H1 (cell line): ENCODE results near the gene SV2C. TPM values are rescaled to one million over a fixed set of nuclear protein-coding genes. Genes with fewer than 3 reads are reported as not detected.

Source experiments
- CTCF ChIA-PET: fragments of 300-600 bp; sonication (Branson Sonifier 250); formaldehyde crosslinking; loops from one replicate; lab custom pipeline; 2021; ENCODE audit not compliant: partially characterized antibody; lab: Charles Lee
- POLR2A ChIA-PET: fragments of 300-600 bp; sonication (Branson Sonifier 250); formaldehyde crosslinking; loops from one replicate; lab custom pipeline; 2021; ENCODE audit warnings: inconsistent platforms; ENCODE audit not compliant: partially characterized antibody; lab: Charles Lee
- DNase-seq, 2 experiments: peaks; one replicate each; pipeline versions ENCODE4 v3.0.0 to v3.0.0-alpha.2; 2010 to 2022; ENCODE audit warnings: low spot score in 2 of 2, low read depth in 1 of 2, mixed read lengths in 1 of 2
- FAIRE-seq: peaks from 2 replicates; lab custom pipeline; 2011; peaks lifted over from hg19 to GRCh38; lab: Jason Lieb, UNC
- H2AFZ ChIP-seq: 2 replicates; pipeline ENCODE4 v1.8.1; 2012; ENCODE audit warnings: low read length, inconsistent platforms
- H2AK5ac ChIP-seq: 2 replicates; pipeline ENCODE4 v1.6.1; 2013; ENCODE audit warnings: low read depth, low read length
- H2BK120ac ChIP-seq: replicated peaks from 2 replicates; pipeline ENCODE3; 2013; ENCODE audit warnings: low read depth, low read length, inconsistent platforms
- H2BK12ac ChIP-seq: 2 replicates; pipeline ENCODE4 v1.6.1; 2013; ENCODE audit warnings: low read depth, low read length
- H2BK15ac ChIP-seq: 2 replicates; pipeline ENCODE4 v1.6.1; 2013; ENCODE audit warnings: low read length
- H2BK20ac ChIP-seq: 2 replicates; pipeline ENCODE4 v1.6.1; 2013; ENCODE audit warnings: low read length
- H2BK5ac ChIP-seq: 2 replicates; pipeline ENCODE4 v1.6.1; 2013; ENCODE audit warnings: low read depth, low read length
- H3K14ac ChIP-seq: 2 replicates; pipeline ENCODE4 v1.6.1; 2013; ENCODE audit warnings: inconsistent platforms; ENCODE audit not compliant: insufficient read length
- H3K18ac ChIP-seq: 2 replicates; pipeline ENCODE4 v1.6.1; 2013; ENCODE audit warnings: low read length; ENCODE audit errors: extremely low read depth
- H3K23ac ChIP-seq: 2 replicates; pipeline ENCODE4 v1.6.1; 2013; ENCODE audit warnings: inconsistent platforms; ENCODE audit not compliant: insufficient read length
- H3K23me2 ChIP-seq: 2 replicates; pipeline ENCODE4 v1.6.1; 2013; ENCODE audit warnings: low read depth, low read length
- H3K27ac ChIP-seq: 2 replicates; pipeline ENCODE4 v1.6.1; 2011; ENCODE audit warnings: low read depth, low read length, inconsistent platforms
- H3K27me3 ChIP-seq, 4 experiments: replicated peaks in 1 of 4; 1 replicate in 1 of 4; 2 replicates in 3 of 4; pipeline versions ENCODE4 v1.6.1 to v1.8.1; 2011 to 2013; ENCODE audit warnings: low read length in 3 of 4, mild to moderate bottlenecking in 3 of 4, inconsistent platforms in 2 of 4, mixed read lengths in 2 of 4, moderate library complexity in 1 of 4; ENCODE audit not compliant: control insufficient read depth in 3 of 4, insufficient read depth in 3 of 4; ENCODE audit errors: extremely low read depth in 1 of 4
- H3K36me3 ChIP-seq, 4 experiments: 2 replicates each; pipeline versions ENCODE4 v1.6.1 to v1.8.1; 2011 to 2013; ENCODE audit warnings: mild to moderate bottlenecking in 4 of 4, low read length in 3 of 4, moderate library complexity in 2 of 4, control low read depth in 1 of 4, inconsistent platforms in 1 of 4; ENCODE audit not compliant: insufficient read depth in 4 of 4, control insufficient read depth in 2 of 4
- H3K4ac ChIP-seq: replicated peaks from 2 replicates; pipeline ENCODE3; 2013; ENCODE audit warnings: low read length, low read depth, mixed read lengths, inconsistent platforms; ENCODE audit not compliant: insufficient read length
- H3K4me1 ChIP-seq, 4 experiments: replicated peaks in 1 of 4; 1 replicate in 1 of 4; 2 replicates in 3 of 4; pipeline versions ENCODE4 v1.6.1 to v1.8.1; 2011 to 2013; ENCODE audit warnings: low read length in 3 of 4, inconsistent platforms in 2 of 4, mixed read lengths in 1 of 4; ENCODE audit not compliant: insufficient read depth in 4 of 4, control insufficient read depth in 3 of 4
- H3K4me2 ChIP-seq, 2 experiments: 2 replicates each; pipeline versions ENCODE4 v1.6.1 to v1.8.1; 2011 to 2013; ENCODE audit warnings: low read depth in 2 of 2, low read length in 2 of 2, control low read depth in 1 of 2, inconsistent platforms in 1 of 2, mild to moderate bottlenecking in 1 of 2; ENCODE audit not compliant: insufficient read depth in 1 of 2
- H3K4me3 ChIP-seq, 4 experiments: fragments of 200-600, 300-600 bp in 1 of 4; sonication (generic), shearing (Covaris generic), sonication (Bioruptor Twin) in 1 of 4; 2 replicates each; pipeline versions ENCODE4 v1.5.1 to v1.8.1; 2011 to 2016; ENCODE audit warnings: low read length in 4 of 4, low read depth in 3 of 4, control low read depth in 2 of 4, inconsistent platforms in 2 of 4, mild to moderate bottlenecking in 2 of 4, mixed read lengths in 1 of 4, moderate library complexity in 1 of 4; ENCODE audit not compliant: insufficient read depth in 2 of 4; ENCODE audit errors: extremely low read depth in 1 of 4
- H3K56ac ChIP-seq: replicated peaks from 2 replicates; pipeline ENCODE3; 2013; ENCODE audit warnings: low read depth, mild to moderate bottlenecking, mixed read lengths, low read length, inconsistent platforms; ENCODE audit not compliant: insufficient read length
- H3K79me1 ChIP-seq: 2 replicates; pipeline ENCODE4 v1.6.1; 2013; ENCODE audit warnings: low read depth, low read length, control low read depth
- H3K79me2 ChIP-seq, 2 experiments: 2 replicates each; pipeline versions ENCODE4 v1.6.1 to v1.8.1; 2012 to 2013; ENCODE audit warnings: low read length in 2 of 2, mild to moderate bottlenecking in 2 of 2, inconsistent platforms in 1 of 2; ENCODE audit not compliant: insufficient read depth in 2 of 2, control insufficient read depth in 1 of 2
- H3K9ac ChIP-seq, 4 experiments: replicated peaks in 1 of 4; 1 replicate in 1 of 4; 2 replicates in 3 of 4; pipeline versions ENCODE4 v1.6.1 to v1.8.1; 2011 to 2013; ENCODE audit warnings: low read depth in 3 of 4, low read length in 3 of 4, control low read depth in 2 of 4, mild to moderate bottlenecking in 2 of 4, moderate library complexity in 2 of 4, inconsistent platforms in 1 of 4; ENCODE audit errors: extremely low read depth in 1 of 4
- H3K9me3 ChIP-seq, 2 experiments: 2 replicates each; pipeline versions ENCODE4 v1.6.1 to v1.8.1; 2012 to 2013; ENCODE audit warnings: mild to moderate bottlenecking in 2 of 2, moderate library complexity in 2 of 2, control low read depth in 1 of 2, inconsistent platforms in 1 of 2, low read depth in 1 of 2, low read length in 1 of 2, mixed read lengths in 1 of 2; ENCODE audit not compliant: insufficient read depth in 2 of 2
- H4K20me1 ChIP-seq, 2 experiments: replicated peaks in 1 of 2; 2 replicates each; pipeline versions ENCODE3 to v1.8.1; 2011 to 2013; ENCODE audit warnings: inconsistent platforms in 2 of 2, low read length in 2 of 2, mild to moderate bottlenecking in 1 of 2; ENCODE audit not compliant: insufficient read depth in 2 of 2, control insufficient read depth in 1 of 2
- H4K5ac ChIP-seq: 2 replicates; pipeline ENCODE4 v1.6.1; 2013; ENCODE audit warnings: low read length, low read depth, mixed read lengths, inconsistent platforms; ENCODE audit not compliant: insufficient read length
- H4K8ac ChIP-seq: 2 replicates; pipeline ENCODE4 v1.8.0; 2013; ENCODE audit warnings: mild to moderate bottlenecking, moderate library complexity, low read length, inconsistent platforms; ENCODE audit not compliant: insufficient read depth; ENCODE audit errors: extremely low read depth
- H4K91ac ChIP-seq: replicated peaks from 2 replicates; pipeline ENCODE3; 2013; ENCODE audit warnings: low read length, mixed read lengths, inconsistent platforms; ENCODE audit not compliant: insufficient read length
- CBX8 ChIP-seq: fragments of 300-800, 300-1000 bp; sonication (generic); IDR thresholded peaks from 2 replicates; pipeline ENCODE4 v1.7.1; 2016; ENCODE audit warnings: low read depth, low read length, borderline replicate concordance
- EP300 ChIP-seq, 2 experiments: IDR thresholded peaks; 1 replicate in 1 of 2; 2 replicates in 1 of 2; pipeline ENCODE4 v1.6.1; 2011 to 2012; ENCODE audit warnings: low read depth in 2 of 2, low read length in 2 of 2, mild to moderate bottlenecking in 2 of 2, borderline replicate concordance in 1 of 2, inconsistent platforms in 1 of 2, moderate library complexity in 1 of 2
- GABPA ChIP-seq: IDR thresholded peaks from 2 replicates; pipeline ENCODE4 v1.6.1; 2011; ENCODE audit warnings: mild to moderate bottlenecking, low read length, moderate library complexity, borderline replicate concordance; ENCODE audit not compliant: insufficient read depth
- POLR2A ChIP-seq, 2 experiments: IDR thresholded peaks; 1 replicate in 1 of 2; 2 replicates in 1 of 2; pipeline ENCODE4 v1.6.1; 2011; ENCODE audit warnings: low read depth in 2 of 2, low read length in 2 of 2, mild to moderate bottlenecking in 2 of 2; ENCODE audit errors: control extremely low read depth in 1 of 2
- SUZ12 ChIP-seq: fragments of 200-600 bp; sonication (generic); IDR thresholded peaks from 2 replicates; pipeline ENCODE4 v1.6.1; 2012; ENCODE audit warnings: mild to moderate bottlenecking, inconsistent platforms, low read length, moderate library complexity, mixed read lengths
- WGBS, 2 experiments: shearing (Covaris generic) in 1 of 2; methylation state at CpG; one replicate each; pipeline versions ENCODE4 v1.1.6 to v1.1.7; 2013 to 2015; ENCODE audit warnings: low lambda C conversion rate in 2 of 2, mixed read lengths in 2 of 2, inconsistent platforms in 1 of 2, low coverage in 1 of 2, missing lambda C conversion rate in 1 of 2; ENCODE audit not compliant: insufficient replicate concordance in 2 of 2, insufficient coverage in 1 of 2, insufficient read length in 1 of 2; ENCODE audit errors: extremely low coverage in 1 of 2, missing lambda C conversion rate in 1 of 2; 5-methylcytosine and 5-hydroxymethylcytosine counted together
- polyA plus RNA-seq, 7 experiments: library from polyadenylated mRNA; depleted of rRNA in 3 of 7; stranded (reverse) in 5 of 7; unstranded in 2 of 7; fragments of >200 nt in 5 of 7; fragments of 200-250 nt in 2 of 7; gene quantifications; 1 replicate in 5 of 7; 2 replicates in 1 of 7; 4 replicates in 1 of 7; pipeline versions ENCODE4 v1.2.1 to v1.2.3, GENCODE V29; 2011 to 2013; ENCODE audit warnings: missing spikeins in 2 of 7, mixed read lengths in 2 of 7
- total RNA-seq: library from RNA; stranded (reverse); fragmentation: NEBNext Ultra II Directional; extraction: Animal tissue kit (Norgen Biotek cat#: 25700); gene quantifications from 2 replicates; pipeline ENCODE4 v1.2.1, GENCODE V29; 2021

Gene SV2C
- total and polyA plus RNA-seq, 2 of the 8 experiments (the other 6 are each of a cell fraction or from before 2014, with no cell fraction given): 0.08 to 0.24 TPM

DNA sequence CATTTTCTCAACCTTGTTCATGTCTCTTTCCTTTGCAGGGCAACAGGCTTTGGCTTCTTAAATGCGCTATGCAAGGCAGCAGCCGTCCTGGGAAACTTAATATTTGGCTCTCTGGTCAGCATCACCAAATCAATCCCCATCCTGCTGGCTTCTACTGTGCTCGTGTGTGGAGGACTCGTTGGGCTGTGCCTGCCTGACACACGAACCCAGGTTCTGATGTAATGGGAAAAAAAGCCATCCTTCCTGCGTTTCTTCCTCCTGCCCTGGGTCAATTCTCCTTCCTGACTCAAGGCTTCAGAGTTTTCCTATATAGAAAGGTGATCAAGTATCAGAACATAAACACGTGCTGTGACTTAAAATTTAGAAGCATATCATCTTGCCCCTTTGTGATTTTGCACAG is 242.1 kb downstream of the SV2C start:
- no peak overlapping the region for H2BK5ac ChIP-seq
- DNase-seq (no peak), FAIRE-seq (no peak)
- peaks cover 12 to 26% (median 14%) of the 10 kb centered on the region in 4 experiments; a peak in 6 of 7 replicates for H3K4me1 ChIP-seq
- H3K56ac ChIP-seq: no peak overlapping the region
- POLR2A ChIA-PET: interaction anchor here (0.7 to 2.0 kb wide), 3 partner anchors 34 to 78 kb away, joined by 3 to 5 read pairs (median 3); partner anchors contain the start of gene IQGAP2
- H3K23me2 ChIP-seq: peaks cover 3% of the 10 kb centered on the region; the same call in 1 of the 2 replicates
- no peaks in the 10 kb centered on the region for H3K79me2 ChIP-seq
- 46% methylated on average over 7 of the region's 7 CpGs; no CpG with 5 or more reads in 1 of the 2 experiments for WGBS, 2 experiments
- no peak overlapping the region for H3K14ac ChIP-seq
- H3K4me3 ChIP-seq: no peak overlapping the region
- no peak overlapping the region for H2BK120ac ChIP-seq
- no peak overlapping the region for H4K91ac ChIP-seq
- no peak overlapping the region for H2AK5ac ChIP-seq
- H3K4me2 ChIP-seq: peak overlapping the region in 1 of 2 experiments; percentile 46; a peak in 2 of 4 replicates
- H4K5ac ChIP-seq: no peak overlapping the region
- no peak overlapping the region for H3K23ac ChIP-seq
- H2BK15ac ChIP-seq: no peak overlapping the region
- no peak overlapping the region for H4K8ac ChIP-seq
- peaks cover 0 to 2% (median under 1%) of the 10 kb centered on the region in 4 experiments; a peak in 3 of 7 replicates for H3K27me3 ChIP-seq
- H4K20me1 ChIP-seq: no peaks in the 10 kb centered on the region
- no peak for TF ChIP-seq POLR2A (IDR thresholded peaks at IDR 0.05; ENCODE audit: control extremely low read depth in 1 of 2, low read depth in 2 of 2, low read length in 2 of 2)
- TF ChIP-seq GABPA: no peak
- no peak for TF ChIP-seq CBX8
- no peak for TF ChIP-seq SUZ12
- no peak for TF ChIP-seq EP300 (IDR thresholded peaks at IDR 0.05; ENCODE audit: borderline replicate concordance in 1 of 2, low read depth in 2 of 2, low read length in 2 of 2)
- no peak overlapping the region for H2AFZ ChIP-seq
- no peak overlapping the region for H3K27ac ChIP-seq
- H3K36me3 ChIP-seq: no peaks in the 10 kb centered on the region
- H2BK12ac ChIP-seq: no peak overlapping the region; the same call in 1 of the 2 replicates
- no peaks in the 10 kb centered on the region for H3K79me1 ChIP-seq
- H3K4ac ChIP-seq: no peak overlapping the region
- H3K9ac ChIP-seq: no peak overlapping the region
- CTCF ChIA-PET: interaction anchor here (0.6 to 1.9 kb wide), 4 partner anchors 16 to 102 kb away, joined by 3 to 11 read pairs (median 4); partner anchors contain the start of gene IQGAP2
- no peaks in the 10 kb centered on the region for H3K9me3 ChIP-seq
- H3K18ac ChIP-seq: peak overlapping the region; percentile 52; the same call in 1 of the 2 replicates
- H2BK20ac ChIP-seq: no peak overlapping the region
